HepG2 (cell line): Measurements from ENCODE around the gene PLCXD1. TPM values are rescaled to one million over a fixed set of nuclear protein-coding genes. Genes with fewer than 3 reads are reported as not detected.

Experiments
- CTCF ChIP-seq: sonication (generic); formaldehyde crosslinking; IDR thresholded peaks from 2 replicates; pipeline ENCODE4 v1.5.0; 2020; ENCODE audit warnings: mild to moderate bottlenecking, missing genetic modification reagents, moderate library complexity
- HNRNPLL ChIP-seq: fragments of 200-400 bp; formaldehyde crosslinking; IDR thresholded peaks from 2 replicates; pipeline ENCODE4 v1.6.1; 2017; ENCODE audit warnings: mild to moderate bottlenecking, low read depth, low read length; ENCODE audit not compliant: poor library complexity, severe bottlenecking
- HOXD1 ChIP-seq: sonication (generic); formaldehyde crosslinking; IDR thresholded peaks from 2 replicates; pipeline ENCODE4 v1.5.0; 2020; ENCODE audit warnings: missing genetic modification reagents
- JARID2 ChIP-seq: sonication (generic); formaldehyde crosslinking; IDR thresholded peaks from 2 replicates; pipeline ENCODE4 v1.8.1; 2023; ENCODE audit warnings: missing genetic modification reagents, inconsistent platforms; ENCODE audit not compliant: insufficient replicate concordance
- KLF12 ChIP-seq: sonication (generic); formaldehyde crosslinking; IDR thresholded peaks from 2 replicates; pipeline ENCODE4 v1.4.0; 2020; ENCODE audit warnings: missing genetic modification reagents, borderline replicate concordance
- KLF16 ChIP-seq, 2 experiments: sonication (generic) in 1 of 2; formaldehyde crosslinking in 1 of 2; IDR thresholded peaks; 2 replicates each; pipeline versions ENCODE4 v1.6.1 to v1.8.0; 2016 to 2023; ENCODE audit warnings: missing genetic modification reagents in 2 of 2, missing compliant biosample characterization in 1 of 2
- NFYB ChIP-seq: sonication (generic); formaldehyde crosslinking; IDR thresholded peaks from 2 replicates; pipeline ENCODE4 v1.4.0; 2020; ENCODE audit warnings: missing genetic modification reagents
- PHF20 ChIP-seq: sonication (generic); formaldehyde crosslinking; IDR thresholded peaks from 2 replicates; pipeline ENCODE4 v1.5.0; 2020; ENCODE audit warnings: mild to moderate bottlenecking, missing genetic modification reagents
- RNF2 ChIP-seq: fragments of 450-650 bp; conservative IDR thresholded peaks from 2 replicates; pipeline ENCODE4 v1.6.1; 2016; ENCODE audit warnings: low read depth
- SNAI1 ChIP-seq: sonication (generic); formaldehyde crosslinking; IDR thresholded peaks from 2 replicates; pipeline ENCODE4 v1.5.0; 2020; ENCODE audit warnings: mild to moderate bottlenecking, missing genetic modification reagents, borderline replicate concordance
- ZNF367 ChIP-seq: sonication (generic); formaldehyde crosslinking; IDR thresholded peaks from 2 replicates; pipeline ENCODE4 v1.4.0; 2020; ENCODE audit warnings: missing genetic modification reagents, borderline replicate concordance
- ZNF782 ChIP-seq: sonication (generic); formaldehyde crosslinking; IDR thresholded peaks from 2 replicates; pipeline ENCODE4 v1.4.0; 2020; ENCODE audit warnings: missing genetic modification reagents, mild to moderate bottlenecking, borderline replicate concordance
- ZXDC ChIP-seq: sonication (generic); formaldehyde crosslinking; IDR thresholded peaks from 2 replicates; pipeline ENCODE4 v1.5.0; 2020; ENCODE audit warnings: mild to moderate bottlenecking, missing genetic modification reagents
- polyA plus RNA-seq, 8 experiments: library from polyadenylated mRNA; depleted of rRNA in 3 of 8; stranded (reverse) in 7 of 8; unstranded in 1 of 8; fragments of >200 nt; fragmentation: Illumina TruSeq in 4 of 8; extraction: Trizol in 4 of 8; gene quantifications; 2 replicates each; pipeline versions ENCODE4 v1.2.1 to v1.2.3, GENCODE V29; 2011 to 2016; ENCODE audit warnings: low read depth in 4 of 8, missing spikeins in 1 of 8, mixed read lengths in 1 of 8; ENCODE audit not compliant: insufficient read depth in 1 of 8
- total RNA-seq, 5 experiments: library from RNA; depleted of rRNA; stranded (reverse); fragments of >200 nt; fragmentation: Illumina TruSeq; extraction: Trizol; gene quantifications; 2 replicates each; pipeline ENCODE4 v1.2.3, GENCODE V29; 2016; ENCODE audit warnings: low read depth in 1 of 5
- TF ChIP-seq, protein P1 (sequence below), 2 experiments: fragments of 450-650 bp in 1 of 2; sonication (generic) in 1 of 2; formaldehyde crosslinking in 1 of 2; IDR thresholded peaks; 2 replicates each; pipeline versions ENCODE4 v1.6.1 to v1.8.0; 2016 to 2022; ENCODE audit warnings: antibody characterized with exemption in 1 of 2, mild to moderate bottlenecking in 1 of 2, missing genetic modification reagents in 1 of 2

The PLCXD1 gene
- total and polyA plus RNA-seq, 2 of the 13 experiments (the other 11 are each of a cell fraction or from before 2014, with no cell fraction given) = 87.7 to 153 TPM

GRCh38 chrX:318739-319578 is 37.8 kb downstream of the PLCXD1 start, which contains the start of gene GTPBP6 (continued):
- TF ChIP-seq, protein P1, sequence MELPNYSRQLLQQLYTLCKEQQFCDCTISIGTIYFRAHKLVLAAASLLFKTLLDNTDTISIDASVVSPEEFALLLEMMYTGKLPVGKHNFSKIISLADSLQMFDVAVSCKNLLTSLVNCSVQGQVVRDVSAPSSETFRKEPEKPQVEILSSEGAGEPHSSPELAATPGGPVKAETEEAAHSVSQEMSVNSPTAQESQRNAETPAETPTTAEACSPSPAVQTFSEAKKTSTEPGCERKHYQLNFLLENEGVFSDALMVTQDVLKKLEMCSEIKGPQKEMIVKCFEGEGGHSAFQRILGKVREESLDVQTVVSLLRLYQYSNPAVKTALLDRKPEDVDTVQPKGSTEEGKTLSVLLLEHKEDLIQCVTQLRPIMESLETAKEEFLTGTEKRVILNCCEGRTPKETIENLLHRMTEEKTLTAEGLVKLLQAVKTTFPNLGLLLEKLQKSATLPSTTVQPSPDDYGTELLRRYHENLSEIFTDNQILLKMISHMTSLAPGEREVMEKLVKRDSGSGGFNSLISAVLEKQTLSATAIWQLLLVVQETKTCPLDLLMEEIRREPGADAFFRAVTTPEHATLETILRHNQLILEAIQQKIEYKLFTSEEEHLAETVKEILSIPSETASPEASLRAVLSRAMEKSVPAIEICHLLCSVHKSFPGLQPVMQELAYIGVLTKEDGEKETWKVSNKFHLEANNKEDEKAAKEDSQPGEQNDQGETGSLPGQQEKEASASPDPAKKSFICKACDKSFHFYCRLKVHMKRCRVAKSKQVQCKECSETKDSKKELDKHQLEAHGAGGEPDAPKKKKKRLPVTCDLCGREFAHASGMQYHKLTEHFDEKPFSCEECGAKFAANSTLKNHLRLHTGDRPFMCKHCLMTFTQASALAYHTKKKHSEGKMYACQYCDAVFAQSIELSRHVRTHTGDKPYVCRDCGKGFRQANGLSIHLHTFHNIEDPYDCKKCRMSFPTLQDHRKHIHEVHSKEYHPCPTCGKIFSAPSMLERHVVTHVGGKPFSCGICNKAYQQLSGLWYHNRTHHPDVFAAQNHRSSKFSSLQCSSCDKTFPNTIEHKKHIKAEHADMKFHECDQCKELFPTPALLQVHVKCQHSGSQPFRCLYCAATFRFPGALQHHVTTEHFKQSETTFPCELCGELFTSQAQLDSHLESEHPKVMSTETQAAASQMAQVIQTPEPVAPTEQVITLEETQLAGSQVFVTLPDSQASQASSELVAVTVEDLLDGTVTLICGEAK (IDR thresholded peaks at IDR 0.05) = no peak
- TF ChIP-seq, protein P1 (CRISPR knock-in tag; IDR thresholded peaks at IDR 0.05) = no peak
- TF ChIP-seq KLF16 (CRISPR knock-in tag; IDR thresholded peaks at IDR 0.05) (no peak; a peak in 1 of 4 replicates), NFYB (CRISPR knock-in tag) (peak; percentile 98), KLF12 (no peak), ZNF782 (no peak), PHF20 (CRISPR knock-in tag) (no peak), ZNF367 (CRISPR knock-in tag) (no peak), CTCF (CRISPR knock-in tag) (peak; percentile 73), ZXDC (CRISPR knock-in tag) (no peak), RNF2 (no peak), SNAI1 (CRISPR knock-in tag) (no peak), HNRNPLL (no peak), HOXD1 (CRISPR knock-in tag) (no peak), JARID2 (CRISPR knock-in tag) (no peak)
